ENCODE data around the gene GRHL3. TPM values are rescaled to one million over a fixed set of nuclear protein-coding genes. Genes with fewer than 3 reads are reported as not detected.

The GRHL3 gene
- total RNA-seq, 1 donor = not detected

DNA sequence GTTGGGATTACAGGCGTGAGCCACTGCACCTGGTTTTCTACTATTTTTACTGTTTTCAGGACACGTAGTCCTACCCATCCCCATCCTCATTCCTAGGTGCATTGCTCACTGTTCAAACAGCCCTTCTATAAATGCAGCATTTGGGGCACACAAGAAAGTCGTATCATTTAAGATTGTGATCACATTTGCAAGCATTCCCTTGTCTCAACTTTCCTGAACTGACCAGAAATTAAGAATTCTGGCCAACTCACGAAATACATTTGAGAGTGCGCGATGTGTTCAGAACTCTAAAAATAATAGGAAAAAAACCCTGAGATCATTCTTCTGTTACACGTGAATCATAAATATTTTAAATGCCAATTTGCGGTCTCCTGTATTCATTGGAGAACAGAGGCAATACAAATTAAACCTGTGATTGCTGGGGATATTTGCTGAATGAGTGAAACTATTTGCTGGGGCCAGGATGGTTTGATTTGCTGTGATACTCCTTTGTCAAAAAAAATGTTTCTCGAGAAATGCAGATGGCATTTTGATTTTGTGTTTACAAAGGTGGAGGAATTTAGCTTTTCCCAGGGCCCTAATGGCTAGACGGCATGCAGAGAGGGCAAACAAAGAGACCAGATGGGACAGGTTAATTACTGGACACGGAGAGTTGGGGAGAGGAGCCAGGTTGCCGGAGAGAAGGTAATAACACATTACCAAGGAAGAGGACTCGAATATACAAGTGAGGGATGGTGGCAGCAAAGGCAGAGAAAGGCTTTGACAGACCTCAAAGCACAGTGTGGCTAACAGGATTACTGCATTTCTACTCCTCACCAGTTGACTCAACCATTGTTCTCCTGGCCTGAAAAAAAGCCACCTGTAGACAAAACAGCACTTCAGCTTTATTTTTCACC, 56.0 kb downstream of the GRHL3 start:
- DNase-seq (ENCODE audit: low read depth) = no peak
- TF ChIP-seq, protein P1, sequence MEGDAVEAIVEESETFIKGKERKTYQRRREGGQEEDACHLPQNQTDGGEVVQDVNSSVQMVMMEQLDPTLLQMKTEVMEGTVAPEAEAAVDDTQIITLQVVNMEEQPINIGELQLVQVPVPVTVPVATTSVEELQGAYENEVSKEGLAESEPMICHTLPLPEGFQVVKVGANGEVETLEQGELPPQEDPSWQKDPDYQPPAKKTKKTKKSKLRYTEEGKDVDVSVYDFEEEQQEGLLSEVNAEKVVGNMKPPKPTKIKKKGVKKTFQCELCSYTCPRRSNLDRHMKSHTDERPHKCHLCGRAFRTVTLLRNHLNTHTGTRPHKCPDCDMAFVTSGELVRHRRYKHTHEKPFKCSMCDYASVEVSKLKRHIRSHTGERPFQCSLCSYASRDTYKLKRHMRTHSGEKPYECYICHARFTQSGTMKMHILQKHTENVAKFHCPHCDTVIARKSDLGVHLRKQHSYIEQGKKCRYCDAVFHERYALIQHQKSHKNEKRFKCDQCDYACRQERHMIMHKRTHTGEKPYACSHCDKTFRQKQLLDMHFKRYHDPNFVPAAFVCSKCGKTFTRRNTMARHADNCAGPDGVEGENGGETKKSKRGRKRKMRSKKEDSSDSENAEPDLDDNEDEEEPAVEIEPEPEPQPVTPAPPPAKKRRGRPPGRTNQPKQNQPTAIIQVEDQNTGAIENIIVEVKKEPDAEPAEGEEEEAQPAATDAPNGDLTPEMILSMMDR (IDR thresholded peaks at IDR 0.05; ENCODE audit: insufficient read depth, low read length) = no peak

DNA sequence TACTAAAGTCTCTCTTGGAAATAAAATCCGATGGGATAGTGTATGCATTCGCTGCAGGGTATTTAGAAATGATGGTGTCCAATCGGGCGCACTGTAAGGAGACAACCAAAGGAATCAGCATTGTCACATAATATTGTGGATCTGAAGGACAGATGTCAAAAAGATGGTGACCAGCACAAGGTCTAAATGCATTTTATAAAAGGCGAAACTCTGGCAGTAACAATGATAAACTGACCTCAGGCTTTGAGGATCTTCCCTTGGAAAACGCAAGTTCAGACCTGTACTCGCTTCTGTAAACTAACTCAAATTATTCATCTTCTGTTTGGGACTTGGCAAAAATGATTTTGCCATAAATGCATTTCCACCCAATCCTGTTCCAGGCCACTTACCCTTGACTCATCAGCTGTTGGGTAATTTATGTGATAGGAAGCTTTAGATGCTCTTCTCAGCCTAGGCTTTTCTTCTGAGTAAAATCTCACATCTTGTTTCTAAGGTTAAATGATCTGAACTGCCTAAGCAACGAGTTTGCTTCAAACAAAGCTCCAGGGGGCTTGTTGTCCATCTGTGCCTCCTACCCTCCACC, 60.7 kb downstream of the GRHL3 start:
- peak; percentile 60 for DNase-seq (ENCODE audit: low read depth)
- TF ChIP-seq, protein P1 (IDR thresholded peaks at IDR 0.05; ENCODE audit: insufficient read depth, low read length) = no peak
- no peak overlapping the region for H3K4me3 ChIP-seq (ENCODE audit: low read depth, low read length)

More for the DNA sequence above, 56.0 kb downstream of the GRHL3 start:
- H3K4me3 ChIP-seq (ENCODE audit: low read depth, low read length) = no peak overlapping the region

- H3K4me3 ChIP-seq (ENCODE audit: low read depth, low read length) = no peak overlapping the region
- TF ChIP-seq, protein P1 (IDR thresholded peaks at IDR 0.05; ENCODE audit: insufficient read depth, low read length) = no peak
- no peak for DNase-seq (ENCODE audit: low read depth)
Measured at GRCh38 chr1:24380508-24380907, 61.4 kb downstream of the GRHL3 start.

GRCh38 chr1:24381256-24381655, 62.1 kb downstream of the GRHL3 start:
- no peak for DNase-seq (ENCODE audit: low read depth)
- TF ChIP-seq, protein P1 (IDR thresholded peaks at IDR 0.05; ENCODE audit: insufficient read depth, low read length) = no peak
- H3K4me3 ChIP-seq (ENCODE audit: low read depth, low read length) = no peak overlapping the region

DNA sequence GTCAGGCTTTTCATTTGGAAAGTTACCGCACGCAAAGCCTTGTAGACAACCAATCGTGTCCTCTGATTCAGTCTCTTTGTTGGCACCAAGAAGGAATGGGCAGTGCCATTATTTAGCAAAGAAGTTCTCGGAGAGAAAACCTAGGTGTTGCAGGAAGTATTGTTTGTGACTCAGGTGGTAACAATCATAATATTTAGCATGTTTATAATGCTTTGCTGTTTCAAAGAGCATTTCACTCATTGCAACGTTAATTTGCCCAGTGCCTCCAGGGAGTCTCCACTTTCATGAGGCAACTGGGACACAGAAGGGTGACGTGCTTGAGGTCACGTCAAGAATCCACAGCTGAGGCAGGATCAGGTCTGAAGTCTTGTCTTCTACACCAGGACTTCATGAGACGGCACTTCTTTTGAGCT, 63.0 kb downstream of the GRHL3 start:
- TF ChIP-seq, protein P1 (IDR thresholded peaks at IDR 0.05; ENCODE audit: insufficient read depth, low read length) = no peak
- no peak overlapping the region for H3K4me3 ChIP-seq (ENCODE audit: low read depth, low read length)
- DNase-seq (ENCODE audit: low read depth) = no peak

DNA sequence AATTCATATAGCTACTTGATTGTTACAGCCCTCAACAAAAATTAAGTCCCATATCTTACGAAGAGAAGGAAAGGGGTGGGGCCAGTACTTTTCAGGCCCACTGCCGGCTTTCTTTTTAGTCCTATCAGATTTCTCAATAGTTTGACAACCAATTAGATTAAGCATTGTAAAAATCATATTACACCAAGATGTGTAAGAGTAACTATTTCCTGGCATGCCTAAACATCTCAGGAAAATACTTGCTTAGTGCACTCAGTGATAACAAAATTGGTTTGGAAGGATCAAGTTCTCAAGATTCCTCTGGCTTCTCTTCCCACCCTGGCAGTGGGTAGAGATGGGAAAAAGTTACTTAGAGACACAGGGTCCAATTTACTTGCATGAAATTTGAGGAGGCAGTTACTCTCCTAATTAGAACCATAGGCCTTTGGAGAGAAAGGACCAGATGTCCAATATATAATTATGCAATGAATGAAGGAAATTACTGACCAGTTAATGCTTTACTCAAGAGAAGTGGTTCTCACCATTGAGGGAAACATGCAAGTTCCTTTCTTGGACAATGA, 64.3 kb downstream of the GRHL3 start:
- DNase-seq (ENCODE audit: low read depth) = peak; percentile 61
- H3K4me3 ChIP-seq (ENCODE audit: low read depth, low read length) = no peak overlapping the region
- TF ChIP-seq, protein P1 (IDR thresholded peaks at IDR 0.05; ENCODE audit: insufficient read depth, low read length) = no peak
